ENCODE measurements around the gene CCDC158. TPM values are rescaled to one million over a fixed set of nuclear protein-coding genes. Genes with fewer than 3 reads are reported as not detected.
"Not testable (repeated sequence)": the region's sequence is repeated elsewhere in the genome, so short reads cannot be mapped to it uniquely, and the experiment has no call there.

Gene CCDC158
- total RNA-seq, 1 experiment from 2014 or later: not detected

DNA sequence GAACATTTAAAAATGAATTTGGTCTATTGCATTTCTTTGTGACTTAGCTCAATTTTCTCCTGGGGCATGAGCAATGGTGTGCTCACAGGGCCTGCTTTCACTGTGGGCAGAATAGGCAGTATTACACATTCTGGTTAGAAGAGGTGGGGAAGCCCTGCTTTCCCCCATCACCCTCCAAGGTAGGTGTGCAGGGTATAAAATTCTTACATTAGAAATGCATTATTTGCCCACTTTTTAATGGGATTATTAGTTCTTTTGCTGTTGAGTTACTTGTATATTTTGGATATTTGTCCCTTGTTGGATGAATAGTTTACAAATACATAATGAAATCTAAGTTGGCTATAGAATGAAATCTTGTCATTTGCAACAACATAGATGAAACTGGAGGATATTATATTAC, 122.7 kb downstream of the CCDC158 start:
- no peak for DNase-seq (ENCODE audit: low spot score)
- in situ Hi-C loops (cut with HindIII; ENCODE audit: low sequenced_read_pairs): no loop called here

DNA sequence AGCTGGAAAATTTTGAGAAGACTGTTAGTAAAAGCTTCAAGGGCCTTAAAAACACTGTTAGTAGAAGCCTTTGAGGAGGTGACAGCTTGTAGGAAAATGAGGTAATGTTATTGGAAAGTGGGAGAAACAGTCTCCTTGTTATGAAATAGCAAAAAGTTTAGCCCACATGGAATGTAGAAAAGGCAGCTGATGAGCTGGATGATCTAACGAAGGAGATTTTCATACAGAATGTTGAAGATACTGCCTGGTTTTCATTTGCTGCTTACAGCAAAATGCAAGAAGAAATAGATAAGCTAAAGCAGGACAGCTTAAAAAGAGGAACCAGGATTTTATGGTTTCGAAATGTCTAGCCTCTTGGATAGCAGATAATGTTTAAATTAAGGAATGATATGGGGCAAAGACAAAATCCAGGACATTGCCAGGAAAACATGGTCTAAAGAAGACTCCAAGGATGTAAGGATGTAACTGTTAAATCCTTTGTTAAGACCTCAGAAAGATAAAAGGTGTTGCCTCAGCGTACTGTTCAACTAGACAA, 124.6 kb downstream of the CCDC158 start:
- DNase-seq (ENCODE audit: low spot score): no peak
- in situ Hi-C loops (cut with HindIII; ENCODE audit: low sequenced_read_pairs): no loop called here

DNA sequence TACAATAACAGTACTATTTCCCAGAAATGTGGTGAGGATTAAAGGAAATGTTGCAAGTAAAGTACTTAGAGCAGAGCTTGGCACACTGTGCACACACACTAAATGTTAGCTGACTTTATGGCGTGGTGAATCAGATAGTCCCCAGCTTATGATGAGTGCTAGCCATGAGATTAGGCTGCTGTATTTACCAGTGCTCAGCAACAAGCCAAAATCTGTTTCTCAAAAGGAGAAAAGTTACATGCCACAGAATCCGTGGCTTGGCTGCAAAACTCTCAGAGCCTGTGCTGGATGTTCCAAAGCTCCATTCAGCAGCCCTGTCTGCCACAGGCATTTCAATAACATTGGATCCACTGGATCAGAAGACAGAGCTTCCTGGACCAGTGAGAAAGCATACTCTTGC, 127.2 kb downstream of the CCDC158 start:
- DNase-seq (ENCODE audit: low spot score): no peak
- in situ Hi-C loops (cut with HindIII; ENCODE audit: low sequenced_read_pairs): no loop called here

DNA sequence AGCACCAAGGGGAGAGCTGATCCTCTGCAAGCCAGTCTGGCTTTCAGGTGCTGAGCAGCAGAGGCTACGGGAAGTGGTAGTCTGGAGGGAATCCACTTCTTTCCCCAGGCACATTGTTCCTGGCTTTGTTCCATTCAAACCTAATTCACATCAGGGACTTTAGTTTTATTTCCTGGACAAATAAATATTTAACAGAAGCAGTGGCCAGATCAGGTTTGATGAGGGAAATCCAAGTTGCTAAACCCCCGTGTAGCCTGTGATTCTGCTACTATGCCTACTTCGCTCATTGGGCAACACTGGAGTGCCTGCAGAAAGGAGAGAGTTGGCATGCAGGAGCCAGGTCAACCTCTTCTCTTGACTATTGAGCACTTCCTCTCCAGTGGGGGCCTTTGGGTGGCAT, 128.2 kb downstream of the CCDC158 start:
- in situ Hi-C loops (cut with HindIII; ENCODE audit: low sequenced_read_pairs): no loop called here
- DNase-seq (ENCODE audit: low spot score): no peak

DNA sequence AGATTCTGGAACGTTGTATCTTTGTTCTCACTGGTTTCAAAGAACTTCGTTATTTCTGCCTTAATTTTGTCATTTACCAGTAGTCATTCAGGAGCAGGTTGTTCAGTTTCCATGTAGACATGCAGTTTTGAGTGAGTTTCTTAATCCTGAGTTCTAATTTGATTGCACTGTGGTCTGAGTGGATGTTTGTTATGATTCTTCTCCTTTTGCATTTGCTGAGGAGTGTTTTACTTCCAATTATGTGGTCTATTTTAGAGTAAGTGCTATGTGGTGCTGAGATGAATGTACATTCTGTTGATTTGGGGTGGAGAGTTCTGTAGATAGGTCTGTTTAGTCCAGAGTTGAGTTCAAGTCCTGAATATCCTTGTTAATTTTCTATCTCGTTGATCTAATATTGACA, 133.1 kb downstream of the CCDC158 start:
- DNase-seq (ENCODE audit: low spot score); in situ Hi-C loops (cut with HindIII; ENCODE audit: low sequenced_read_pairs): not testable (repeated sequence)

DNA sequence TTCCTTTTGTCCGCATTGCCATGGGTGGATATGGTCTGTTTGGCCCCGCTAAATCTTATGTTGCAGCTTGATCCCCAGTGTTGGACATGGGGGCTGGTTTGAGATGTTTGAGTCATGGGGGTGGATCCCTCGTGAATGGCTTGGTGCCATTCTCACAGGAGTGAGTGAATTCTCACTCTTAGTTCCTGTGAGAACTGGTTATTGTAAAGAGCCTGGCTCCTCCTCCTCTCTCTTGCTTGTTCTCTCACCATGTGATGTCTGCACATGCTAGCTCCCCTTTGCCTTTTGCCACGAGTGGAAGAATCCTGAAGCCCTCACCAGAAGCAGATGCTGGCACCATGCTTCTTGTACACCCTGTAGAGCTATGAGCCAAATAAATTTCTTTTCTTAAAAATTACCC, 137.0 kb downstream of the CCDC158 start:
- in situ Hi-C loops (cut with HindIII; ENCODE audit: low sequenced_read_pairs): no loop called here
- DNase-seq (ENCODE audit: low spot score): no peak

DNA sequence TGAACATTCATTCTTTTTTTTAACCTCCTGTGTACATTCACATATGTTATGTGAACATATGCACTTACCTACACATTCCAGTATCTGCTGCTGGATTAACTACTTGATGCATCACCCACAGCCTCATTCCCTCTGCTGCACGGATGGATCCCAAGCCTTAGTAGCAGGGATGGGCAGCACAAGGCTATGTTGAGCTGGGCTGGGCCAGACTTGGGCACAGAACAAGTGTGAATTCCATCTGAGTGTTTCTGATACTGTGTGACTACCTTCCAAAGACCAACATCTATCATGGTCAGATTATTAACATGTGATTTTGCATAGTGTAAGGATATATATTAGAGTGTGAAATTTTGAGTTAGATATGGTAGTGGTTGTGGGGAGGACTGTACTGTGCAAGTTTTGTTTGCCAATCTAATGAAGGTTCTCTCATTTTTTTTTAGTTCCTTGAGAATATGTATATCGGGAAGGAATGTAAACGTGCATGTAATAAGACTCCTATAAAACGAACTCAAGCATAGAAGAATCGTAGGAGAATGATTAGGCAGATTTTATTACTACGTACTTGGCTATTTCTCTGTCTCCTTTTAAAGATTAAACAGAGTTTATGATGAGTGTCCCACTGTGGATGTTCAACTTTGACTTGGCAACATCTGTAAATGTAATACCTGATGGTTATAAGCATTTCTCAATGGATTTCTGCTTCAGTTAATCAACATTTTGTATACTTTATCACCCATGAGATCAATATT, 137.8 kb downstream of the CCDC158 start:
- in situ Hi-C loops (cut with HindIII; ENCODE audit: low sequenced_read_pairs): no loop called here

DNA sequence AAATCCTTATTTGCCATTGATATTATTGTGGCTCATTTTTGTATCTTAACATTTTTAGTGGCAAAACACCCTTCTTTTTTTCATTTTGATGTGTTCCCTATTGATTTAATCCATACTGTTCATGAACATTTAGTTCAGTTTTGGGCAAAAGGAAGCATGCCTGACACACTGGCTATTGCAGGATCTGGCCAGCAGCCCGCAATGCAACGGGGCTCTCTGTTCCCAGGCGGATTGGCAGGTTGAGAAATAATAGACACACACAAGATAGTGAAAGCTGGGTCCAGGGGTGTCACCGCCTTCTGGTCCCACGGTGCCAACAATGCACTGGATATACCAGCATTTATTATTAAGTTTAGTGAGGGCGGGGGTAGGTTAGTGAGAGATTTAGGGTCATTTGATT, 139.3 kb downstream of the CCDC158 start:
- DNase-seq (ENCODE audit: low spot score); in situ Hi-C loops (cut with HindIII; ENCODE audit: low sequenced_read_pairs): not testable (repeated sequence)

More for the DNA sequence above, 137.8 kb downstream of the CCDC158 start:
- no peak for DNase-seq (ENCODE audit: low spot score)

DNA sequence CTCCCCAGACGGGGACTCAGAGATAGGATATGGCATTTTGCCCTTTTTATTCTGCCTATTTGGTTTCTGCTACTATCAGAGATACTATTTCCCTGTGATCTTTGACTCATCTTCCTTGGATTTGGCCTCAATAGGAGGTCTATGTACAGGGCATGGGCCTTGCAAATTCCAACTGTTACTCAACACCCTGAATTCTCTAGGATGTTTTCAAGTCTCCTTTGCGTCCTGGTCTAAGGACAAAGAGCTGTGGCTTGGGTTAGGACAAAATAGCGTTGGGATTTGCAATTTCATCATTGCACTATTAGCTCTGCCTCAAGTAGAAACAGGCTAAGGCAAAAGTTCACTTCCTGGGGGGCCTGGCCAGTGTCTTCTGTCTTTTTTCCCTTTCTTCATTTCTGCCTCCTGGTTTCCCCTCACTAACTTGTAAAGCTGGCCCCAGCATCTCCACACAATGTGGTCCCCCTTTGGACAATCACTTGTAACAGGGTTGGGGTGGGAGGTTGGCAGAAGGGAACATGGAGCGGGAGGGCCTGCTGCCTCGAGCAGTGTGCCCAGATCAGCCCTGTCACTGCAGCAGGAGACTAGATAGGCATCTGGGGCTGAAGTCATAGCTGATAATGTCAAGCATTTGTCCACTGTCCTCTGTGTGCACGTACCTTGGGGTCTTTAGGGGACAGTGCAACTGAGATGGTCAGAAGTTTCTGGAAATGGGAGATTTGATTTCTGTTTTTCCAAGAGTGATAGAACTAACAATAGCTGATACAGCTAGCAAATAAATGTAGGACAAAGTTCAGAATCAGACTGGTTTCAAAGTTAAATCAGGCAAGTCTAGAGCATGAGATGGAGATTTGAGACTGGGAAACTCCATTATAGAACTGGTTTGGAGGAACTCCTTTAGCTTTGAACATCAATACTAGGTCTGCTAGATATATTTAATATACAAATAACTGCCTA, 140.2 kb downstream of the CCDC158 start:
- no peak for DNase-seq (ENCODE audit: low spot score)
- in situ Hi-C loops (cut with HindIII; ENCODE audit: low sequenced_read_pairs): no loop called here

DNA sequence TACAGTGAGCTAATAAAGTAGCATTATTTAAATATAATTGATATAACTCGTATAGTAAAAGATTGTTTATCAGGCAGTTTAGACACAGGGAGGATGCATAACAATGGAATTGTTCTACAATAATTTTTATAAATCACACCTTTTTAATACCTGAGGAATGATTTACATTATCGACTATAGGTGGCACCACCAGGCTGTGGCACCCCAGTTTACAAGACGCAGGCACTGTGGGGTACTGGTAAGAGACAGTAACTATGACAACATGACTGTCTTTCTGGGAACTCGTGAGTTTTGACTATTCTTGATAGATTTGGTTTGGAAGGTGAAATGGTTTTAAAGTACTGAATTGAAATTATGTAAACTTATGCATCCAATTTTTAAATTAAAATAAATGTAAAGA, 141.5 kb downstream of the CCDC158 start:
- in situ Hi-C loops (cut with HindIII; ENCODE audit: low sequenced_read_pairs): no loop called here
- no peak for DNase-seq (ENCODE audit: low spot score)

DNA sequence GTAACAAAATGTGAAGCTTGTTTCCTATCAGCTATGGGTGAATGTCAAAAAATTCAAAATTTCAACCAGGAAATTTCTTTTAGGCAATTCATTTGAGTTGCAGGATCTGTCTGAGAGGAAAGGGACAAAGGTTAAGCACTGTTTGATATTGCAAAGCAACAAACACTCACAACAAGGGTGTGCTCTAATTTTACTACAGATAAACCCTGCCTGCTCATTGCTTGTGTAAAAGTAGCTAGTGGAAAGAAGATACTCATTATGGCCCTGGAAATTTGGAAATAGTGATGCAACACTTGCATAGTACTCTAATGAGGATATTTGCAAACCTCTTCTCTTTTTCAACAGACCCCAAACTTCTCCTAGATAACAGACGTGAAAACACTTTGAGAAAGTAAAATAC, 142.4 kb downstream of the CCDC158 start:
- DNase-seq (ENCODE audit: low spot score): no peak
- in situ Hi-C loops (cut with HindIII; ENCODE audit: low sequenced_read_pairs): no loop called here

DNA sequence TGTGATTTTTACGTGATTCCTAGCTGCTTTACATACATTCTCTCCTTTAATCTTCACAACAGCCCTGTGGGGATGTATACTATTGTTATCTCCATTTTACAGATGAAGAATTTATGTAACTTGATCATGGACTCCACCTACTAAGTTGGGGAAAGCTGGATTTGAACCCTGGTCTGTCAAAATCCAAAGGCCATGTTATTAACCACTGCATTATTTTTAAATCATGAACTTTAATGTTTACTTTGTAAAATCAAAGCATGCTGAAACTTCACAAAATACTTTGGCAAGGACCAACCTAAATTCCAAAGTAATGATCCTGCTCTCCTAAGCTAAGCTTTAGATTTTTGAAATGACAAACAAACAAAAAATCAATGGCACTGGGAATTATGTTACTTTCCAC, 143.3 kb downstream of the CCDC158 start:
- in situ Hi-C loops (cut with HindIII; ENCODE audit: low sequenced_read_pairs): no loop called here
- no peak for DNase-seq (ENCODE audit: low spot score)

DNA sequence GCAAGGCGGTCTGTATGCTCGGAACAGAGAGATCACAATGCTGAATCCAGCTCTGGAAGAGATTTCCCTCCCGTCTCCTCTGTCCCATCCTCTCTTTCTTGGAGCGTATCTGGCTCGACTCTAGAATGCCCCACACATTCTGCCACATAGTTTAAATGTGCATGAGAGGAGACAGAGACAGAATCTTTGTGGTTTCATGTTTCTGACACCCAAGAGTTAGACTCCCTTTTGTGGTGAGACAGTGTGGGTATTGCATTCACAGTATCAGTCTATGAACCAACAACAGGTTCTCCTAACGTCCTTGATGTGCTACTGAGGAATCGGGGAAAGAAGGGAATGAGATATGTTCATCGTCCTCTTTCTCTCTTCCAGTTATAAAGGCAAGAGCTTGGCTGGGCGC, 144.1 kb downstream of the CCDC158 start:
- no peak for DNase-seq (ENCODE audit: low spot score)
- in situ Hi-C loops (cut with HindIII; ENCODE audit: low sequenced_read_pairs): no loop called here

DNA sequence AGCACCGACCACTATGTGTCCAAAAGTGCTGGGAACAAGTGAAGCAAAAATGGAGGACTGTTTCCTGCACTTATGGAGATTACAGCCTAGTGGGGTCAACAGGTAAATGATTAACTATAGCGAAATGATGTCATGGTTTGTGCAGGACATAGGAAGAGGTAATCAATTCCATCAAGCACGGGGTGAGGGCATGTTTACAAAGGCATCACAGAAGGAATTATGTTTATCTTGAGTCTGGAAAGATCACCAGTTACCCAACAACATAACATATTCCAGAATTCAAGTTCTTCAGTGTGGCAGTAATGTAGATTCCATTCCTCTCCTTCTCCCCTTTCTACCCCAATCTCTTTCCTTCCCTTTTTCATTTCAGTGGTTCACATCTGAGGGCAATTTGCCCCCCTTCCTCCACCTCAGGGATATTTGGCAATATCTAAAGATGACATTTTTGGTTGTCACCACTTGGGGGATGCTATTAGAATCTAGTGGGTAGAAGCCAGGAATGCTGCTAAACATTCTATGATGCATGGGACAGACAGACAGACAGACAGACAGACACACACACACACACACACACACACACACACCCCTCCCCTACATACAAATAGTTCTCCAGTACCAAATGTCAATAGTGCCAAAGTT, 145.3 kb downstream of the CCDC158 start:
- in situ Hi-C loops (cut with HindIII; ENCODE audit: low sequenced_read_pairs): no loop called here
- DNase-seq (ENCODE audit: low spot score): no peak

DNA sequence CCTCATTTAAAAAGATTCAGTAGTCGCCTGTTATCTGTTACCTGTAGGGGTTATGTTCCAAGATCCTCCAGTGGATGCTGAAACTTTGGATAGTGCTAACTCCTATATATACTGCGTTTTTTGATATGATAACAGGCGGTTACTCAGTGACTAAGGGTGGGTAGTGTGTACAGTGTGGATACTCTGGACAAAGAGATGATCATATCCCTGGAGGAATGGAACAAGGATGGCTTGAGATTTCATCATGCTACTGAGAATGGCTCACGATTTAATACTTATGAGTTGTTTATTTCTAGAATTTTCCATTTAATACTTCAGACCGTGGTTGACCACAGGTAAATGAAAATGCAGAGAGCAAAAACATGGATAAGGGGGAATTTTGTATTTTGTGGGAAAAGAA, 147.9 kb downstream of the CCDC158 start:
- no peak for DNase-seq (ENCODE audit: low spot score)
- in situ Hi-C loops (cut with HindIII; ENCODE audit: low sequenced_read_pairs): no loop called here

DNA sequence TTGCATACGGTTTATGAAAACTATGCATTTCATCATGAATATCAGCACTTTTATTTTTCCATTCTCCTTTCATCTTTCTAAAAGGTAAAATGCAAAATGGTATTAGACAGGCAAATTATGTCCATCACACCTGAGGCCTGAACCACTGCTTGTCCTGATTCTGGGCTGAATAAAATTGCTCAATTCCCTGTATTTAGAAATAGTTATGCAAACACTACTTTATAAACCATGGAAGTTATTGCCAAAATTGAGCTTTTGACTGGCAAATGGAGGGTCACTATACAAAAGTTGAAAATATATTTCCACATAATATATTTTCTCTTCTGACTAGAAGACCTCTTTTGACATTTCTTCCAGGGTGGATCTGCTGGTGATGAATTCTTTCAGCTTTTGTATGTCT, 148.4 kb downstream of the CCDC158 start:
- in situ Hi-C loops (cut with HindIII; ENCODE audit: low sequenced_read_pairs): no loop called here
- no peak for DNase-seq (ENCODE audit: low spot score)

DNA sequence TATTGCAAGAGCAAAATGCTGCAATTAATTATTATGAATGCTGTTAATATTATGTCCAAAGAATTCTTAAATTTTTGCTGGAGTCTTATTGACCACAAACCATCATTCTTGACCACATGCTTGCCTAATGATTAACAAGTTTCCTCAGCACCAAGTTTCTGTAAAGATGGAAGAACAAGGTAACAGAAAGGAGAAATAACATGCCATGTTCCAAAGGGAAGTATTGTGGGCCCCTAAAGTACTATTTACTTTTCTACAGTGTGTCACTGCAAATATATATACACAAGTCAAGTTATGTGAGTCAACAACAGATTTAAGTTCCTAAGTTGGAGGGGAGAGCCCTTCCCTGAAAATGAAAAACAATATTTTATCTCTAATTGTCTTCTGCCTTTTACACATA, 148.9 kb downstream of the CCDC158 start:
- in situ Hi-C loops (cut with HindIII; ENCODE audit: low sequenced_read_pairs): no loop called here
- DNase-seq (ENCODE audit: low spot score): no peak

DNA sequence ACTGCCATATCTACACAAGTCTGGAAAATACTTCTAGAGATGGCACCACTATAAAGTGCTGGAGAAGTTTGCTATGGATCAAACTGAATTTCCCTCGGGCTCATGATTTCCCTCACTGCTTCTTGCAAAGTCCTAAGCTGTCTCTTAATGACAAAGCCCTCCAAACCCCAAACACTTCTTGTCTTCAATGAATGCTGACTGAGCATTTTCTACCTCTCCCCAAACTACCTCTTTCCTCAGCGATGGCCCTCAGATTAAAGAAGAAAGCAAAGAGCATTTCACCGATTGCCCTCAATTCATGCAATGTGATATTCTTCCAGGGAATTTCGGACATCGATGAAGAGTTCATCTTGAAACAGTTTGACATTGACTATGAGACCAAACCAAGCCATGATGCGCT, 149.7 kb downstream of the CCDC158 start:
- no peak for DNase-seq (ENCODE audit: low spot score)
- in situ Hi-C loops (cut with HindIII; ENCODE audit: low sequenced_read_pairs): no loop called here

DNA sequence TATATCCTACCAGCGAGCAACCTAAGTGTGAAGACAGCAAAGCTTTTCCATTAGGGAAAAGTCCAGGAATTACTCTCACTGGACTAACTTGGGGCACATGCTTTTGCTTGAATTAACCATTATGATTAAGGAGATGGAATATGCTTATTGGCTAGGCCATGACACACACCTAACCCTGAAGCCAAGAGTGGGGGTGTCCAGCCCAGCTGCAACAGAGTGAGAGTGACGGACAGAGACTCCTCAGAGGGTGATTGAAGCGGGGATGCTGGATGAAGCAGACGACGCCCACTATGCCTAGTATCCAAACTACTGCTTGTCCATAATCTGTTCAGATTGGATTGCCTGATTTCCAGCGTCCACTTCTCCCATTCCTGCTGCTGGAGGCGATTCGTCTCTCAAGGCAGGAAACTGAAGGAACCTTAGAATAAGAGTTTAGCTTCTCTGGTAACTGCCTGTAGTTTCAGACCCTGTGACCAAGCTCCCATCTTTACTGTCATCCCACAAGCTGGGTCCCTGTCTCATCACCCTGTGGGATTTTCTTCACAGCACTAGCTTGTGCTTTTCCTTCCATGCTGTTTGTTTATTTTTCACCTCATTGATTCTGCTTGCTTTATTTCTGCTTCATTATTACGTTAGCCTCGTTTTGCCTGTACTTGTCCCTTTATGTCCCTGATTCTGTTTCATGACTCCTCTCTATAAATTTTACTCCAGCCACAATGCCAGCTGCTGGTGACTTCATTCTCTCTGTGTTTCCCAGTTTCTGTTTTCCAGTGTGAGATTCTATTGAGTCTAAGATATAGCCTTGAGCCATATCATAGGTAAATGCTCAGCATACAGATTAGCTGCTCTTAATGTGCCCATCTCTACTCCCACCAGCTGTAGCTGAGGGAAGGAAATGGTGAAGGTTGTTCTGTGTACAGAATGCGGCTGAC, 150.4 kb downstream of the CCDC158 start:
- in situ Hi-C loops (cut with HindIII; ENCODE audit: low sequenced_read_pairs): no loop called here
- DNase-seq (ENCODE audit: low spot score): no peak

Data from G401 (cell line).